CD4-positive, alpha-beta T cell treated with Interferon alpha-2 for 1 hour (primary cell): ENCODE measurements around the gene LAS1L.
"Not testable (repeated sequence)": the region's sequence is repeated elsewhere in the genome, so short reads cannot be mapped to it uniquely, and the experiment has no call there.

Experiments used
- DNase-seq, 2 donors: peaks; one replicate each; pipeline ENCODE4 v3.0.0-alpha.2; 2020 to 2022

Gene LAS1L

DNA sequence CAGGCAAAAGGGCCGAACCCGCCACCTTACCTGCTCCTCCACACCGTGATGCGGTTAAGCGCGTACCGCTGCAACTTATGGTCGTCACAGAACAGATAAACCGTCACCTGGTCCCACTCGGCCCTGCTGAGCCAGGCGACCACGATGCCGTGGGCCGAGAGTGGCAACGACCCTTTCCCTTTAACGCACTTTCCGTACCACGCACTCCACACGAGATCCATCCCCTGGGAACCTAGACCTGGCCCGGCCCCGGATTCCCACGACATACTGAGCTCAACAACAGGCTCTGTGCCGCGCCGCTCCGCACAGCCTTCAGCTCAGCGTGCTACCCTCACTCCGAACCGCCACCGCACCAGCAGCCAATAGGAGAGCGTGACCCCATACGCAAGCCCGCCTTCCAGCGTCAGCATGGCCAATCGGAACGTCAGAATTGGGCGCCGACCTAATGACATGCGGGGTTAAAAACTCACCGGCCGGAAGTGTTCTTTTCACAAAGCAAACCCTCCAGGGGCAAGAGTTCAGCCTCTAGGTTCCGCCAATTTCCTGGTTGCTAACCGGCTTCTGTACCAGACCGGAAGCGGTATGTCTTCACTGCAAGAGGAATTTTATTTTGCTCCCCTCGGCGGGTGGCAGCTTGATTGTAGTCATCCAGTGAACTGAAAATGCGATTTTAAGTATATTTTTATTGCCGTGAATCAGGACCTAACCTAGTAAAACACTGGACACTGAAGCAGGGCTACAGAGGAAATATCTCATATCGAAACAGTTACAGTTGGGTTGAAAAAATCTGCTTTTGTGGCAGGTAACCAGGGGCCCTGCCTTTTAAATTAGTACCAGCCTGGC is at the start of gene LAS1L:
LAS1L (minus strand) TSS at position 338 of the 843 bp plus-strand sequence; CDS start at position 266, 72 bp downstream.
- peak; percentile 93 to 95 for DNase-seq

DNA sequence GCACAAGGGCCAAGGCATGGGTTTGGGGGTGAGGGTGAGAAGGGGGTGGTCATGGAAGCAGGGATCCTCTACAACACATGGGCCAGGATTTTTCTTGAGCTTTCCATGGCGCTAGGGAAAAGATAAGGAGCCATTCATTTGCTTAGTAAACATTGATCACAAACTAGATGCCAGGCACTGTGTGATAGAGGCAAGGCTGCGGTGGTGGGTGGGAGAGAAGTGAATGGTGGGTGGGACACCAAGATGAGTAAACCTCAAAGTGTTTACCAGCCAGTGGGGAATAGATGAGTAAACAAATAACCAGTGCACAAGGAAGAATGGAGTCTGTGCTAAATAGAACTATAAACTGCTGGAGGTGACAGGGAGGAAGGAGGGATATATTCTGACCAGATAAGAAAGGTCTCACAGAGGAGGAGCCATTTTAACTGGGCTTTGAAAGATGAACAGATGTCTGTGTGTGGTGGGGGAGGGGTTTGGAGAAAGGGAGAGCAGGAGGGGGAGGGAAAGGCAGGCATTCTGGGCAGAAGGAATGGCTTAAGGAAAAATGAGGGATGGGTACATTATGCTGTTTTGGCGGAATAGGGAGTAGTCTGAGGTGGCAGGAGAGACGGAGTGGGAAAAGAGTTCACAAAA is 48.0 kb upstream of the LAS1L start:
- no peak for DNase-seq

DNA sequence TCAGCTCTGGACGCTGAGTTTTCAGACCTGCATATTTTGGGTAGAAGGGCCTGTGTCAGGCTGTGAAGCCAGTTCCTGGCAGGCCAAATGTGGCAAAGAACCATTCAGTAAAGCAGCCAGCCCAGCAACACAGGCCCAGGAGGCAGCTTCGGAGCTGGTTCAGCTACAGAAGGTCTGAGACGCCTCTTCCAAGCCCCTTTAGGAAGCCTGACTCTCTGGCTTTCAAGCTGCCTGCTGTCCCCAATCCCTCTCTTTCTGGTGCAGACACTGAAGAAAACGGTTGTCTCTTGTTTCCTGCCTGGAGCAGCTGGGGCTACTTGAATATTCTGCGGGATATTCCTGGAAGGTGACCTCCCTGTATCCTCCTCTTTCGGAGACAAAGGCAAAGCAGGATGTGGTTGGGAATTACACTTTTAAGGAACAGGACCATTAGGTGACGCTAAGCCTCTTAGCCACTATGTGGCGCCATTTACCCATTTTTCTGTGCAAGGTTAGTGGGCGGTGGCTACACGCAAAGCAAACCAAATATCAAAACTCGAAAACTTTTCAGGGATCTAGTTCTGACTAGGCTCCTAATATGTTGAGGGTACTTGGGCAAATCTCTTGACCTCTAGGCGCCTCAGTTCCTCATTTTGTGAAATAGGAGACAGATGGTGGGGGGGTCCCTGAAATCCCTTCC is 47.2 kb upstream of the LAS1L start:
- peak; percentile 65 to 72 for DNase-seq

DNA sequence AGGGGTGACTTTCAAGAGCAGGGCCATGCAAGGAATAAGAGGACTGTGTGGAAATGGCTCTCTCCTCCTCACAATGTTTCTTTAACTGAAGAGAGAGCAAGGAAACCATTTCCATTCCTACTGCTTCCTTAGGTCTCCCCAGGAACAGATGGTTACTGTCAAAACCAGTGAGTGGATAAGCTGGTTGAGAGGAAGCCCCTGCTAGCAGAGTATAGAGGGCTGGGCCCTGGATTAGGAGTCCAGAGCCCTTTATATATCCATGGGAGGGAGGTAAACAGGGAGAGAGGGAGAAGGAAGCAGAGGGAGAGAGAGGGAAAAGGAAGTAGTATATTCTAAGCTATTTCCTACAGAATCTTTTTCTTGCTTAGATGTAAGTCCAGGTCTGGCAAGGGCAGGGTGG is 43.8 kb upstream of the LAS1L start:
- no peak for DNase-seq

DNA sequence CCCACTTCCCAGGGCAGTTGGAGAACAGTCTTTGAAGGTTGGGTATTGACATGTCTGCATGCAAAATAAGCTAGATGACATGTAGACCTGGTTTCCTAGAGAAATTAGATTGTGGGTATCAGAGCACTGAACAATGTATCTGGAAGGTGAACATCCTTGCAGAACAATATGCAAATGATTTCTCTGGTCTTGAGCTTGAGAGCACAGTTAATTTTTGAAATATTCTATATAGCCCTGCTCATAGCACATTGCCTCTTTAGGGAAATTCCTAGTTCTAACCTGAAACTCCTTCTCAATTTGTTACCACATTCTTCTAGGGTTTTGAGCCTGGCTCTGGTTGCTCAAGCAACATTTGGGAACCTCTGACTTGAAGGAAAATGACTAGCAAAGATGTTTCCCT is 41.6 kb upstream of the LAS1L start:
- DNase-seq: no peak

DNA sequence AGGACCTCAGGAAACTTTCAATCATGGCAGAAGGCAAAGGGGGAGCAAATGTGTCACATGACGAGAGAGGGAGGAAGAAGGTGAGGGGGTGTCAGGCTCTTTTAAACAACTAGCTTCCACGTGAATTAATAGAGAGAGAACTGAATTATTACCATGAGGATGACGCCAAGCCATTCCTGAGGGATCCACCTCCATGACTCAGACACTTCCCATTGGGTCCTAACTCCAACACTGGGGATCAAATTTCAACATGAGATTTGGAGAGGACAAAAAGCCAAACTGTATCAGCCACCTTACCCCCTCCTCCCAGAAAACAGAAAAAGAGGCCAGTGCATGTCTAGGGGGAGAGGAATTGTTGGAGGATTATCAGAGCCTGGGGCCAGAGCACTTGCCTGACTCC is 40.4 kb upstream of the LAS1L start:
- DNase-seq: no peak

DNA sequence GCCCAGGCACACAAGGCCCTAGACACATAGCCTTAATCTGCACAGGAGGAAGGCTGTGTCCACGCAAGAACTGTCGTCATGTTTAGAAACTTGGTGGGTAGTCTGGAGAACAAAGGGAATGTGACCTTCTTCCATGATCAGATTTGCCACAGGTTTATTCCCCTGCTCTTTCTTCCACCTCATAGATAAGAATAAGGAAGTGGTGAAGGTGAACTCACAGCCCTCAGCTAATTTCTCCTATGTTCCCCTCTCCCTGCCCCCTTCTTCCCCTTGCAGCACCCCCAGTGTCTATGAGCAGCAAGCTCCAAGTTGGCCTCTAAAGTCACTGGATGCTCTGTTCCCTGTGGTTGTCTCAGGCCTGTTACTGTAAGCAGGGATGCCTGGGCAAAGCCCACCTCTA is 39.8 kb upstream of the LAS1L start:
- no peak for DNase-seq

DNA sequence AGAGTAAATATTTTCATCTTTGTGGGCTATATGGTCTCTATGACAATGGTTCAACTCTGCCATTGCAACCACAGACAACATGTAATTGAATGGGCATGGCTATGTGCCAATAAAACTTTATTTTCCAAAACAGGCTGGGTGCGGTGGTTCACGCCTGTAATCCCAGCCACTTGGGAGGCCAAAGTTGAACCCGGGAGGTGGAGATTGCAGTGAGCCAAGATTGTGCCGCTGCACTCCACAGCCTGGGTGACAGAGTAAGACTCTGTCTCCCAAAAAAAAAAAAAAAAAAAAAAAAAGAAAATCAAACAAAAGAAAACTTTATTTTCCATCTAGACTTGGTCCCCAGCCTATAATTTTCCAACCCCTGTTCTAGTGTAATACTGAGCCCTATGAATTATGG is 38.4 kb upstream of the LAS1L start:
- no peak for DNase-seq

DNA sequence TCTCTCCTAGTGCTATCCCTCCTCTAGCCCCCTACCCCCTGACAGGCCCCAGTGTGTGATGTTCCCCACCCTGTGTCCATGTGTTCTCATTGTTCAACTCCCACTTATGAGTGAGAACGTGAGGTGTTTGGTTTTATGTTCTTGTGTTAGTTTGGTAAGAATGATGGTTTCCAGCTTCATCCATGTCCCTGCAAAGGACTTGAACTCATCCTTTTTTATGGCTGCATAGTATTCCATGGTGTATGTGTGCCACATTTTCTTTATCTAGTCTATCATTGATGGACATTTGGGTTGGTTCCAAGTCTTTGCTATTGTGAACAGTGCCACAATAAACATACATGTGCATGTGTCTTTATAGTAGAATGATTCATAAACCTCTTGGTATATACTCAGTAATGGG is 28.3 kb upstream of the LAS1L start:
- DNase-seq: not testable (repeated sequence)

DNA sequence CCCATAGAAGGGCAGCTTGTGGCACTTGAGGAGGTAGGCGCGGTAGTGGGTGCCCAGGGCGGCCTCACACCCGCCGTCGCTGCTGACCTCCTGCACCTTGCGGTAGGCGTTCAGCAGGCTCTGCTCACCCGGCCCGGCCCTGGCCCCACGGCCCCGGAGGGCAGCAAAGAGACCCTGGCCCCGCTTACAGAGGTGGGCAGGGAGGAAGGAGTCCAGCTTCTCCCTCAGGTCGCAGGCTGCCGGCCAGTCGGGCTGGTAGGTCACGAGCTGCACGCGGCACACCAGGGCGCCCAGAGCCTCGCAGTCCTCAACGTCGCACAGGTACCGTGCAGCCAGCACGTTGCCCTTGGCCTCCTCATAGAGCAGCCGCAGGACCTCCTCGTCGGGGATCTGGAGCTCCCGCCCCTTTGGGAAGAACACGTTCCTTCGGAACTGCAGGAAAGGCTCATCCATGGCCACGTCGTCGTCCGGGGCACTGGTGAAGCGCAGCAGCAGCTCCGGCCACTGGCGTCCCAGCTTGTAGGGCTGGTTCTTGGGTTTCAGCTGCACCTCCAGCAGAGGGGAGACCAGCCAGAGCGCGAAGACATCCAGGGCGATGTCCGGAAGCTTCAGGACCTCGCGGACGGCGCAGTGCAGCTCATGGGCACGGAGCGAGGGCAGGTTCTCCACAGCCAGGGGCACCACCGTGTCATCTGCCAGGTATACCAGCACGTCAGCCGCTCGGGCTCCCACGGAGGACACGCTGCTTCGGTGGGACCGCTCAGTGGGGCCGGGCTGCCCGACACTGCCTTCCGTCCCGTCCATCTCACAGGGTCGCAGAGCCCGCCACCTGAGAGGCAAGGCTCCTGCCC is 17.1 kb upstream of the LAS1L start:
- no peak for DNase-seq

DNA sequence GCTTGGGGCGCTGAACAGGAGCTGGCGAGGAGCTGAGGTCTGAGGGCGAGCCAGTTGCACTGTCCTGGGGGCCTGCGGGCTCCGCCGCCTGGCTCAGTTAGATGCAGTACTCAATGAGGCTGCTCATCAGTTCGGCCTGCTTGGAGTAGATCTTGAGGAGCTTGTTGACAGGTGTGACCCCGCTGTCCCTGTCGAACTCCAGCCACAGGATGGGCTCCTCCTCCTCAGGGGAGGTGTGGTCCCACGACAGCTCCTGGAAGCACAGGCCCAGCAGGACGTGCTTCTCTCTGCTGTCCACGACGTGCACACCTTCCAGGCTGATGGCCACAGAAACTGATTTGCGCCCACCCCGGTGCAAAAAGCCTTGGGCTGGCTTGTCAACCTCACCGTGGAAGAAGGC is 16.5 kb upstream of the LAS1L start:
- DNase-seq: no peak

DNA sequence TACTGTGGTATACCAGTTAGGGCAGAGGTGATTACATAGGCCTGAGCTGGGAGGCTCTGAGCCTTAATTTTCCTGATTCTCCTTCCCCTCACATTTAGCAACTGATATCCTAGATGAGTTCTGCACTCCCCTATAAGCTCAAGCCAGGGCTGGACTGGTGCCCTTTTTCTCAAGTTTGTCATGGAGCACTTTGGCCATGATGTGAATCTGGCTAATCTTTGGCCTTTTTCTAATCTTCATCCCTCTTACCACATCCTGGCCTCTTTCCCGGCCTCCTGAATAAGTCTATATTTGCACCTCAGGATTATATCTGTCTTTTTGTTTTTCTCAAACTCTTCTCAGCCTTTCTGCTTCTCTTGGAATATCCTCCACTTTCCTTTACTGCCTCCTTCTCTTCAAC is 10.9 kb upstream of the LAS1L start:
- DNase-seq: no peak

DNA sequence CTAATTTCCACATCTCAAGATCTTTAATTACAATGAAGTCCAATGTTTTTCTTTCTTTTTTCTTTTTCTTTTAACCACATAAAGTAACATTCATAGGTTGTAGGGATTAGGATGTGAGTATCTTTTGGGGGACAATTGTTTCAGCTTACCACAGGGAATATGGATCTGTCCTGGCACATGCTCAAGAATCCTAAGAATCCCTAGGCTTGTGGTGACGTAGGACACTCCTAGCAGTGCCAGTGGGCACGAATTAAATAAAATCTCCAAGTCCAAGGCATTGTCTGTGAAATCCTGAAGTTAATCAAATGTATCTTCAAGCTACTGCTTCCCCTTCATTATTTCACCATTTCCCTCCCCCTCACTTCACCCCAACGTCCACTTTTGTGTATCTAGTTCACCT is 2.6 kb upstream of the LAS1L start:
- no peak for DNase-seq

DNA sequence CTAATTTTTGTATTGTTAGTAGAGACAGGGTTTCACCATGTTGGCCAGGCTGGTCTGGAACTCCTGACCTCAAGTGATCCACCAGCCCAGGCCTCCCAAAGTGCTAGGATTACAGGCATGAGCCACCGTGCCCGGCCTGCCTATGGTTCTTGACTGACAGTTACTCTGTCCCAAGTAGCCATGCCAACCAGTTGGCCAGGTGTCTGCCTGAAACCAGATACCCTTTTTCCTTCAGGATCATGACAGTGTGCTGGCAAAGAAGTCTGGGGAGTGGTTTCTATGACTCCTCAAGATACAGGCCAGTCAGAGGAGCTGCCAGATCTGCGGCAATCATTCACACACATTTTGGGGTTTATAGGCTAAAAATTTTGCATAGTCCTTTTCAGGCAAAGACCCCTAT is 1.7 kb upstream of the LAS1L start:
- no peak for DNase-seq

DNA sequence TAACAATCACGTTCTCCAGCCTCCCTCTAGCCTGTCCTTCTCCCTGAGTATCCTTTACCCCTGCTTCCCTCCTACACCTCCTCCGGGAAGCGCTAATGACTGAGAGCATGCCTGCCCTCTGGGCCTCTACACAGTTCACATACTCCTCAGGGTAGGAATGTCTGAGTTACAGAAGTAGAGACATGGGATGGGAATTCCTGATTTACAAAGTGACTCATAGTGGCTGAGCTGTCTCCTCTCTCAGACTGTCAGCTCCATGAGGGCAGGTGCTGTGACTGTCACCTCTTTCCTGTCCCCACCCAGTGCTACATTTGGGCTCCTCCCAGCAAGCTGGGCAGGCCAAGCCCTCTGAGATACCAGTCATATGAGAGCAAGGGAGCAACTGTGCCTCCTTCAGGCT is 2.6 kb downstream of the LAS1L start:
- no peak for DNase-seq

DNA sequence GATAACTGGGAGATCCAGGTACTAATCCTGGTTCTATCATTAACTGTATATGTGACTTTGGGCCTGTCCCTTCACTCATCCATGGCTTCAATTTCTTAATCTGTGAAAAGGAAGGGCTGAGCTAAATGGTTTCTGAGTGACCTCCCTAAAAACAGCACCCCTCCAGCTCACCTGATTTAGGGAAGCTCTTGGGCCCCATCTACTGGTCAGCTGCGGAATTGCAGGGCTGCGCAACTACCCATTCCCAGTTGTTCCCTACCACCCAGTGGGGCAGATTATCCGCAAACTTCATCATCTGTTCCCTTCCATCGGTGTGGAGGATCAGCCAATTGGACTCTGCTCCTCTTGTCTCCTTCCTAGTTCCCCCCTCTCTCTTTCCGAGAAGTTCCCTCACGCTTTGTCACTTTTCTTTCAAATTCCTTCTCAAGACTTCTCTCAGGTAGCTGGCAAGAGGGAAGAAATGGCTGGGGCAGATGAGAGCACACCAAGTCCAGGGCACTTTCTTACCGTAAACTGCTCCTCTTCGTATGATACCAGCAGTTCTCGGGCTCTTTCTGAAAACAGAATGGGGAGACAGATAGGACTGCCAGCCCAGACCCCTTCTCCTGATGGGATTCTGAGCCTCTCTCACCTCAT is 5.8 kb downstream of the LAS1L start:
- peak; percentile 32 to 53 for DNase-seq

DNA sequence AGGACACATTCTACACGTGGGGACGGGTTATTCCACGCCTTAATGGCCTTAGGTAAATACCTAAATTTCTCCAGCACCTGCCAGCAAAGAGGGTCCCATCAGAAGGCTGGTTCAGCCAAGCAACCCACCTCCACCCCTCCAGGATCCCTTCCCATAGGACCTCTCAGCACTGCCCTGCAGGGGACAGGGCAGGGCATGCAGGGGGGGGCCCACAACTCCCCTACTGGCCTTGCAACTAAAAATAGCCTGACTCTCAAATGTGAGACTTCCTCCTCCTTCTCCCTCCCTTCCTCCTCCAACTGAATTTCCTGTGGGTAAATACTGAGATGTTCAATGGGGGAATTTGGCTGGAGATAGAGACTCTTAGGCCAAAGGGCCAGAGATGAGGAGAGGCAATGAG is 6.3 kb downstream of the LAS1L start:
- no peak for DNase-seq

DNA sequence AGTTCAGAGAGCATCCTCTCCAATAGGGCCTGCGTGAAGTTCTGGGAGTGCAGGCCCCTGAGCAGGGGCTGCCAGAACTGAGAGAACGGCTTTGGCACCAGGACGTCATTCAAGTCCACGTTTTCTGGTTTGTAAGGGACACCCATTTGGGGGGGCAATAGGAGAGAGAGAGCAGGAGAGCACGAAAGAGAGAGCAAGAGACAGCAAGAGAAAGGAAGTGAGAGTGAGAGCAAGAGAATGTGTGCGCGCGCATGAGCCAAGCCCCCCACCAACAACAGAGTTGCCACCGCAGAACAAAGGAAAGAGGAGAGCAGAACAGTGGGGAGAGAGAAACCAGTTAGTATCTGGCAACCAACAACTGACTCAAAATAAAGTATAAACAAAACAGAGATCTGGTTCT is 10.4 kb downstream of the LAS1L start:
- DNase-seq: no peak

DNA sequence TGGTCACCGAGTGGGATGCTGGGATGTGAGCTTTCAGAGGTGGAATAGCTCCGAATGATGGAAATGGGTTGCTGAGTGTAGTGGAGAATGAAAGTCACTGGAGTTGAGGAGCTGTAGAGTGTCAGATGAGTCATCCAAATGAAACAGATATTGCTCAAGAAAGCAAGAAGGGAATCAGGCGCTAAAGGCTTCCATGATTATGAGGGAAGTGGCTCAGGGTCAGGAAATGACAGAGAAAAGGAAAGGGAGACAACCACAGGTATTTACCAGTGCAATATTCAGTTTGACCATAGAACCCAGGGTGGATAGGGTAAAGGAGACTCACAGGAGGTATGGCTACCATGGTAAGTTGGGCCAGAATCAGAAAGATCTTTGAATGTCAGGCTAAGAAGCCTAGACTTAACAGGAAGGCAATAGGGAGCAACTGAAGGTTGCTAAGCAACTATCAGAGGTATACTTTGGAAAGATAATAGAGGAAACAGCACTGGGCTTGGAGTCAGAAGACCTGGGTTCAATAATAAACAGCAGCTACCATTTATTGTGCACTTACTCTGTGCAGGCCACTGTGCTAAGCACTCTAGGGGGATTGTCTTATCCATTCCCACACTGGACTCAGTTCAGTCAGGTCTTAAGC is 11.7 kb downstream of the LAS1L start:
- no peak for DNase-seq

DNA sequence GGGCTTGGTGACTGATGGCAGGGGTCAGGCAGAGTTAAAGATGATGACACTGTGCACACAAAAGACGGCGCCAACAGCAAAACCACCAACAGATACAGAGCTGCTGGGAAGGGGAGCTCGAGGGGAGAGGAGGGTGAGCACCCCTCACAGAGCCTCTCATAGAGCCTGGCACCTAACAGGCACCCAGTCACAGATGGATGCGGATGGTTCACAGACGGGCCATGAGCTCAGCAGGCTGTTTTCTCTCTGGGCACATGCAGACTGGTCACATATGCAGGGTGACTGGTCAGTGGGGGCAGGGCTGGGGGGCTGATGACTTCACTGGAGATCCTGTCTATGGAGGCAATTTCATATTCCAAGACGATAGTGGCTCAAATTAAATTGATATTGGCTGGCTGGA is 15.1 kb downstream of the LAS1L start:
- DNase-seq: not testable (repeated sequence)

DNA sequence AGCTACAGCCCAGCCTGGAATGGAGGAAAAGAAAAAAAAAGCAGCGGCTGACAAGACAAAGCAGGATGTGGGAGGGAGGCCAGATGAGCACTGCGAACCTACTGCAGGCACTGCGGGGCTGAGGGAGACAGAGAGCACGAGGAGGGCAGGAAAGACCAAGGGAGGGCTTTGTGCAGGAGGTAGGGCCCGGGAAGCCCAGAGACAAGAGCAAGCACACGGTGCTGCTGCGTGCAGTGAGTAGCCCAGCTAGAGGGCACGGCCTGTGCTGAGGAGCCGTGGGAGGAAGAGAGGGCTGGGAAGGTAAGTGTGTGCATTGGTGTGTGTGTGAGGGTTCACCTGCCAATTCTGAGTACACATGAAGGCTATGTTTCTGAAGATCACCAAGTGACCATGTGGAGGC is 15.6 kb downstream of the LAS1L start:
- not testable (repeated sequence) for DNase-seq

DNA sequence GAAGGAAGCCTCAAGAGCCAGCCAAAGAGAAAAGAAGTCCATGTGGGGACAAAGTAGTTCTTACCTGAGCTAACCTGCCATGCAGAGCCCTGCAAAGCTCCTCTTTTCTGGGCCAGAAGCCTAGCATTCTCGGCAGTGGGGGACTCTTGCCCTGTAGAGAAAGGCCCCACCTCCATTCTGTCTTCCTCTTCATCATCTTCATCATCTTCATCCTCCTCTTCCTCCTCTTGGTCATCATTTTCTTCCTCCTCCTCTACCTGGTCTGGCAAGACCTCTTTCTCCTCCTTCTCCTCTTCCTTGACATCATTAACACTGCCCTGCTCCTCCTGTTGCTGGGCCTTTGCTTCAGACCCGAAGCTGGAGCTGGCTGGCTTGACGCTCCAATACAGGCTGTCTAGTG is 16.7 kb downstream of the LAS1L start:
- DNase-seq: no peak
